Activated CD4-positive, alpha-beta T cell treated with anti-CD3 and anti-CD28 coated beads for 1 hour (primary cell): Measurements from ENCODE around the gene PABPN1L.
"Not testable (repeated sequence)": the region's sequence is repeated elsewhere in the genome, so short reads cannot be mapped to it uniquely, and the experiment has no call there.

Source experiments
- DNase-seq: peaks from one replicate; pipeline ENCODE4 v3.0.0-alpha.2; 2020

Gene PABPN1L

GRCh38 chr16:88899901-88900661 lies 33.6 kb upstream of the PABPN1L start:
- no peak for DNase-seq

GRCh38 chr16:88897696-88898425 lies 31.4 kb upstream of the PABPN1L start:
- no peak for DNase-seq

- DNase-seq, result no peak
Observed at GRCh38 chr16:88896238-88897070, 30.0 kb upstream of the PABPN1L start.

- no peak for DNase-seq
Observed at GRCh38 chr16:88895335-88895734, 28.9 kb upstream of the PABPN1L start.

- DNase-seq, result no peak
Observed at GRCh38 chr16:88894681-88895300, 28.3 kb upstream of the PABPN1L start.

GRCh38 chr16:88894266-88894665 lies 27.8 kb upstream of the PABPN1L start:
- DNase-seq, result not testable (repeated sequence)

- DNase-seq, result no peak
Observed at GRCh38 chr16:88893127-88893968, 26.9 kb upstream of the PABPN1L start.

GRCh38 chr16:88892065-88892464 lies 25.6 kb upstream of the PABPN1L start:
- no peak for DNase-seq

- no peak for DNase-seq
Observed at GRCh38 chr16:88891083-88891482, 24.6 kb upstream of the PABPN1L start.

- not testable (repeated sequence) for DNase-seq
Observed at GRCh38 chr16:88889702-88890352, 23.4 kb upstream of the PABPN1L start.

- DNase-seq, result no peak
Observed at GRCh38 chr16:88888461-88889387, 22.3 kb upstream of the PABPN1L start.

- DNase-seq, result no peak
Observed at GRCh38 chr16:88888057-88888456, 21.6 kb upstream of the PABPN1L start.

- DNase-seq, result no peak
Observed at GRCh38 chr16:88886845-88887521, 20.5 kb upstream of the PABPN1L start.

- DNase-seq, result no peak
Observed at GRCh38 chr16:88886420-88886844, 20.0 kb upstream of the PABPN1L start.

- DNase-seq, result no peak
Observed at GRCh38 chr16:88885693-88886280, 19.3 kb upstream of the PABPN1L start.

- no peak for DNase-seq
Observed at GRCh38 chr16:88884569-88885271, 18.3 kb upstream of the PABPN1L start.

- DNase-seq, result no peak
Observed at GRCh38 chr16:88883946-88884345, 17.5 kb upstream of the PABPN1L start.

- DNase-seq, result no peak
Observed at GRCh38 chr16:88883117-88883895, 16.8 kb upstream of the PABPN1L start.
